Measurements from ENCODE around the gene ATP6V1C2. TPM values are rescaled to one million over a fixed set of nuclear protein-coding genes. Genes with fewer than 3 reads are reported as not detected.

The ATP6V1C2 gene
- total RNA-seq, 1 donor from 2014 or later: 0.69 TPM

GRCh38 chr2:10768063-10768507, 46.7 kb downstream of the ATP6V1C2 start:
- Histone ChIP-seq H3K27ac (replicated peaks) (peak overlapping the region; percentile 6), H3K36me3 (no peaks in the 10 kb centered on the region), H3K27me3 (ENCODE audit: low read depth) (no peaks in the 10 kb centered on the region), H3K4me1 (peaks cover 9% of the 10 kb centered on the region), H3K9me3 (replicated peaks) (no peaks in the 10 kb centered on the region), H3K4me3 (no peak overlapping the region)
- intact Hi-C loops (cut with micrococcal nuclease): no loop called here
- TF ChIP-seq, protein P1, sequence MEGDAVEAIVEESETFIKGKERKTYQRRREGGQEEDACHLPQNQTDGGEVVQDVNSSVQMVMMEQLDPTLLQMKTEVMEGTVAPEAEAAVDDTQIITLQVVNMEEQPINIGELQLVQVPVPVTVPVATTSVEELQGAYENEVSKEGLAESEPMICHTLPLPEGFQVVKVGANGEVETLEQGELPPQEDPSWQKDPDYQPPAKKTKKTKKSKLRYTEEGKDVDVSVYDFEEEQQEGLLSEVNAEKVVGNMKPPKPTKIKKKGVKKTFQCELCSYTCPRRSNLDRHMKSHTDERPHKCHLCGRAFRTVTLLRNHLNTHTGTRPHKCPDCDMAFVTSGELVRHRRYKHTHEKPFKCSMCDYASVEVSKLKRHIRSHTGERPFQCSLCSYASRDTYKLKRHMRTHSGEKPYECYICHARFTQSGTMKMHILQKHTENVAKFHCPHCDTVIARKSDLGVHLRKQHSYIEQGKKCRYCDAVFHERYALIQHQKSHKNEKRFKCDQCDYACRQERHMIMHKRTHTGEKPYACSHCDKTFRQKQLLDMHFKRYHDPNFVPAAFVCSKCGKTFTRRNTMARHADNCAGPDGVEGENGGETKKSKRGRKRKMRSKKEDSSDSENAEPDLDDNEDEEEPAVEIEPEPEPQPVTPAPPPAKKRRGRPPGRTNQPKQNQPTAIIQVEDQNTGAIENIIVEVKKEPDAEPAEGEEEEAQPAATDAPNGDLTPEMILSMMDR (IDR thresholded peaks at IDR 0.05; ENCODE audit: borderline replicate concordance): no peak
- peak; percentile 58 for DNase-seq

- no peak overlapping the region for H3K27ac ChIP-seq (replicated peaks)
- TF ChIP-seq, protein P1 (IDR thresholded peaks at IDR 0.05; ENCODE audit: borderline replicate concordance): no peak
- H3K4me1 ChIP-seq: peaks cover 23% of the 10 kb centered on the region
- H3K36me3 ChIP-seq: no peaks in the 10 kb centered on the region
- no peaks in the 10 kb centered on the region for H3K27me3 ChIP-seq (ENCODE audit: low read depth)
- intact Hi-C loops (cut with micrococcal nuclease): no loop called here
- no peak overlapping the region for H3K4me3 ChIP-seq
- no peak for DNase-seq
- H3K9me3 ChIP-seq (replicated peaks): no peaks in the 10 kb centered on the region
Observed at GRCh38 chr2:10770956-10771750, 49.7 kb downstream of the ATP6V1C2 start.

DNA sequence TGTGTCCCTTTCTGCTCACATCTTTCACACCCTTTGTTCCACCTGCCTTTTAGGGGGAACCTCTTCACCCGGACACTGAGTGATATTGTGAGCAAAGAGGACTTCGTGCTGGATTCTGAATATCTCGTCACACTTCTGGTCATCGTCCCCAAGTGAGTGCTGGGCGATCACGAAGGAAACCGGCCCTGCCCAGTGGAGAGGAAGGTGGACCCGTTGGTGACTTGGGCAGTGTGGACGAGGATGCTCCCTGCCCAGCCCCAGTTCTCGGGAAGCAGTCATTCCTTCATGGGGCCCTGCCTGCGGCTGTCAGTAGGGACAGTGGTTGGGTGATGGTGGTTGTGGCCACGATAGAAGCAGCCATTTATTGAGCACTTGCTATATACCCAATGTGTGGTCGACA, 50.4 kb downstream of the ATP6V1C2 start:
- no peaks in the 10 kb centered on the region for H3K36me3 ChIP-seq
- intact Hi-C loops (cut with micrococcal nuclease): no loop called here
- H3K4me3 ChIP-seq: no peak overlapping the region
- no peak overlapping the region for H3K27ac ChIP-seq (replicated peaks)
- TF ChIP-seq, protein P1 (IDR thresholded peaks at IDR 0.05; ENCODE audit: borderline replicate concordance): no peak
- no peaks in the 10 kb centered on the region for H3K9me3 ChIP-seq (replicated peaks)
- no peak for DNase-seq
- H3K4me1 ChIP-seq: peaks cover 23% of the 10 kb centered on the region
- no peaks in the 10 kb centered on the region for H3K27me3 ChIP-seq (ENCODE audit: low read depth)

- Histone ChIP-seq H3K27me3 (ENCODE audit: low read depth) (no peaks in the 10 kb centered on the region), H3K36me3 (peaks cover 2% of the 10 kb centered on the region), H3K27ac (replicated peaks) (no peak overlapping the region), H3K4me3 (no peak overlapping the region), H3K4me1 (peaks cover 26% of the 10 kb centered on the region), H3K9me3 (replicated peaks) (no peaks in the 10 kb centered on the region)
- intact Hi-C loops (cut with micrococcal nuclease): no loop called here
- TF ChIP-seq, protein P1 (IDR thresholded peaks at IDR 0.05; ENCODE audit: borderline replicate concordance): no peak
- no peak for DNase-seq
Observed at GRCh38 chr2:10772201-10772867, 50.9 kb downstream of the ATP6V1C2 start.

GRCh38 chr2:10772868-10773215, 51.4 kb downstream of the ATP6V1C2 start:
- Histone ChIP-seq H3K9me3 (replicated peaks) (no peaks in the 10 kb centered on the region), H3K4me3 (no peak overlapping the region), H3K27ac (replicated peaks) (no peak overlapping the region), H3K36me3 (peaks cover 7% of the 10 kb centered on the region), H3K27me3 (ENCODE audit: low read depth) (no peaks in the 10 kb centered on the region), H3K4me1 (peaks cover 31% of the 10 kb centered on the region)
- TF ChIP-seq, protein P1 (IDR thresholded peaks at IDR 0.05; ENCODE audit: borderline replicate concordance): no peak
- DNase-seq: no peak
- intact Hi-C loops (cut with micrococcal nuclease): no loop called here
